HG03378 (cell line): ENCODE measurements around the gene SPAG6.
"Not testable (repeated sequence)": the region's sequence is repeated elsewhere in the genome, so short reads cannot be mapped to it uniquely, and the experiment has no call there.

ENCODE experiments used
- ATAC-seq: cut with Tn5 transposase; IDR thresholded peaks from one replicate; pipeline ENCODE4 v1.9.1; 2021; ENCODE audit warnings: mild to moderate bottlenecking, moderate library complexity; ENCODE audit not compliant: unreplicated experiment

Gene SPAG6

GRCh38 chr10:22345301-22346095, at the start of gene SPAG6:
Gene SPAG6 (plus strand): TSS chr10:22345496. CDS start chr10:22345612, 116 bp downstream.
- ATAC-seq = no peak

GRCh38 chr10:22301193-22301592, 44.1 kb upstream of the SPAG6 start:
- no peak for ATAC-seq

- ATAC-seq = no peak
These were observed 41.8 kb upstream of the SPAG6 start for GRCh38 chr10:22303461-22303860.

GRCh38 chr10:22305721-22306120, 39.6 kb upstream of the SPAG6 start:
- ATAC-seq = no peak

GRCh38 chr10:22308390-22308789, 36.9 kb upstream of the SPAG6 start:
- ATAC-seq = peak; percentile 97

GRCh38 chr10:22309180-22310000, 35.9 kb upstream of the SPAG6 start:
- no peak for ATAC-seq

GRCh38 chr10:22310012-22310411, 35.3 kb upstream of the SPAG6 start:
- not testable (repeated sequence) for ATAC-seq

GRCh38 chr10:22310928-22311327, 34.4 kb upstream of the SPAG6 start:
- ATAC-seq = no peak

GRCh38 chr10:22314852-22315251, 30.4 kb upstream of the SPAG6 start:
- ATAC-seq = no peak

GRCh38 chr10:22315455-22316285, 29.6 kb upstream of the SPAG6 start:
- peak; percentile 8 for ATAC-seq

- ATAC-seq = peak; percentile 68
These were observed 28.8 kb upstream of the SPAG6 start, which contains the start of gene COMMD3 for GRCh38 chr10:22316286-22317075. Gene COMMD3 (plus strand): TSS chr10:22316388. CDS start chr10:22316418, 30 bp downstream.

- peak; percentile 29 for ATAC-seq
These were observed 28.3 kb upstream of the SPAG6 start for GRCh38 chr10:22317076-22317370.

- ATAC-seq = no peak
These were observed 27.3 kb upstream of the SPAG6 start for GRCh38 chr10:22317771-22318565.

- no peak for ATAC-seq
These were observed 26.5 kb upstream of the SPAG6 start for GRCh38 chr10:22318772-22319171.

- ATAC-seq = no peak
These were observed 25.7 kb upstream of the SPAG6 start for GRCh38 chr10:22319547-22319979.

GRCh38 chr10:22319980-22320558, 25.2 kb upstream of the SPAG6 start:
- no peak for ATAC-seq

- ATAC-seq = no peak
These were observed 24.6 kb upstream of the SPAG6 start, which contains the start of gene BMI1 for GRCh38 chr10:22320591-22321155. Gene BMI1 (plus strand): TSS chr10:22321099. CDS start chr10:22326450, 5,351 bp downstream.

GRCh38 chr10:22321156-22321923, 24.0 kb upstream of the SPAG6 start:
- ATAC-seq = no peak
